ENCODE measurements around the gene RPS8. TPM values are rescaled to one million over a fixed set of nuclear protein-coding genes. Genes with fewer than 3 reads are reported as not detected.
A peak's percentile ranks its signal among the peaks of the same experiment; 100 is the strongest.
"Not testable (repeated sequence)": the region's sequence is repeated elsewhere in the genome, so short reads cannot be mapped to it uniquely, and the experiment has no call there.

Gene RPS8
- total and polyA plus RNA-seq, 5 donors from 2014 or later = 805 to 1,739 (median 1,169) TPM

- peaks cover 88% of the 10 kb centered on the region for H3K4me1 ChIP-seq (ENCODE audit: control insufficient read depth, insufficient read depth, low read length, poor library complexity, severe bottlenecking)
- ATAC-seq (ENCODE audit: low read depth in 2 of 2) (peak in 1 of 2 donors; percentile 0), DNase-seq (peak in 1 of 3 donors; percentile 27)
- peaks cover 36% of the 10 kb centered on the region for H3K36me3 Mint-ChIP-seq
- peaks cover 50% of the 10 kb centered on the region for H3K36me3 ChIP-seq (ENCODE audit: control insufficient read depth, insufficient read depth, low read length)
- H3K4me1 Mint-ChIP-seq = peaks cover 9 to 92% (median 43%) of the 10 kb centered on the region in 4 donors
- H3K27ac Mint-ChIP-seq = peak within 1 kb of the TSS; percentile 99 to 100 (median 99)
- peaks cover 7% of the 10 kb centered on the region for H3K27me3 Mint-ChIP-seq
- peak within 1 kb of the TSS; percentile 73 to 95 (median 90) for H3K4me3 Mint-ChIP-seq
- peak within 1 kb of the TSS; percentile 53 for H3K4me3 ChIP-seq (ENCODE audit: low read depth, low read length)
- H3K27ac ChIP-seq (ENCODE audit: insufficient read depth, low read length, poor library complexity, severe bottlenecking) = peak within 1 kb of the TSS; percentile 97
- no peaks in the 10 kb centered on the region for H3K27me3 ChIP-seq (ENCODE audit: control insufficient read depth, insufficient read depth, low read length)
- no peaks in the 10 kb centered on the region for H3K9me3 ChIP-seq (ENCODE audit: control insufficient read depth in 2 of 2, low read length in 2 of 2)
- no peaks in the 10 kb centered on the region for H3K9me3 Mint-ChIP-seq
Measured at GRCh38 chr1:44806704-44807363, 31.5 kb downstream of the RPS8 start, which contains the start of gene DYNLT4. Gene DYNLT4, minus strand, starts transcription at chr1:44807351. Its CDS starts 683 bp downstream, at chr1:44806668.

- no peaks in the 10 kb centered on the region for H3K9me3 Mint-ChIP-seq
- H3K27ac Mint-ChIP-seq = peak overlapping the region; percentile 99 to 100 (median 99)
- no peaks in the 10 kb centered on the region for H3K9me3 ChIP-seq (ENCODE audit: control insufficient read depth in 2 of 2, low read length in 2 of 2)
- peaks cover 6 to 92% (median 43%) of the 10 kb centered on the region in 4 donors for H3K4me1 Mint-ChIP-seq
- H3K27me3 Mint-ChIP-seq = peaks cover 7% of the 10 kb centered on the region
- H3K36me3 Mint-ChIP-seq = peaks cover 31% of the 10 kb centered on the region
- peaks cover 86% of the 10 kb centered on the region for H3K4me1 ChIP-seq (ENCODE audit: control insufficient read depth, insufficient read depth, low read length, poor library complexity, severe bottlenecking)
- peak overlapping the region; percentile 97 for H3K27ac ChIP-seq (ENCODE audit: insufficient read depth, low read length, poor library complexity, severe bottlenecking)
- ATAC-seq (ENCODE audit: low read depth in 2 of 2) (peak; percentile 59 to 64), DNase-seq (peak; percentile 85 to 98 (median 88))
- H3K4me3 Mint-ChIP-seq = peak overlapping the region; percentile 73 to 95 (median 90)
- H3K36me3 ChIP-seq (ENCODE audit: control insufficient read depth, insufficient read depth, low read length) = peaks cover 44% of the 10 kb centered on the region
- no peaks in the 10 kb centered on the region for H3K27me3 ChIP-seq (ENCODE audit: control insufficient read depth, insufficient read depth, low read length)
- peak overlapping the region; percentile 53 for H3K4me3 ChIP-seq (ENCODE audit: low read depth, low read length)
Measured at GRCh38 chr1:44807364-44808062, 32.2 kb downstream of the RPS8 start.

- Mint-ChIP-seq H3K27me3 (peaks cover 7% of the 10 kb centered on the region), H3K4me3 (peak within 1 kb of the TSS; percentile 85 to 95 (median 90)), H3K27ac (peak within 1 kb of the TSS; percentile 99 to 100 (median 99)), H3K4me1 (peaks cover 6 to 88% (median 38%) of the 10 kb centered on the region in 4 donors), H3K36me3 (peaks cover 24% of the 10 kb centered on the region), H3K9me3 (no peaks in the 10 kb centered on the region)
- H3K36me3 ChIP-seq (ENCODE audit: control insufficient read depth, insufficient read depth, low read length) = peaks cover 36% of the 10 kb centered on the region
- ATAC-seq (ENCODE audit: low read depth in 2 of 2) (no peak), DNase-seq (peak; percentile 21 to 60 (median 45))
- H3K9me3 ChIP-seq (ENCODE audit: control insufficient read depth in 2 of 2, low read length in 2 of 2) = no peaks in the 10 kb centered on the region
- H3K27me3 ChIP-seq (ENCODE audit: control insufficient read depth, insufficient read depth, low read length) = no peaks in the 10 kb centered on the region
- H3K4me3 ChIP-seq (ENCODE audit: low read depth, low read length) = peak within 1 kb of the TSS; percentile 53
- peak within 1 kb of the TSS; percentile 97 for H3K27ac ChIP-seq (ENCODE audit: insufficient read depth, low read length, poor library complexity, severe bottlenecking)
- H3K4me1 ChIP-seq (ENCODE audit: control insufficient read depth, insufficient read depth, low read length, poor library complexity, severe bottlenecking) = peaks cover 86% of the 10 kb centered on the region
Measured at GRCh38 chr1:44808063-44808937, 33.0 kb downstream of the RPS8 start, which contains the start of gene BTBD19. Gene BTBD19, plus strand, starts transcription at chr1:44808523. Its CDS starts 298 bp downstream, at chr1:44808821.

- Mint-ChIP-seq H3K9me3 (peaks cover 0 to 1% (median 0%) of the 10 kb centered on the region in 7 donors), H3K27ac (peak overlapping the region; percentile 99 to 100 (median 99)), H3K27me3 (peaks cover 7% of the 10 kb centered on the region), H3K4me3 (peak overlapping the region; percentile 85 to 95 (median 90)), H3K4me1 (peaks cover 6 to 86% (median 40%) of the 10 kb centered on the region in 4 donors), H3K36me3 (peaks cover 18% of the 10 kb centered on the region)
- Histone ChIP-seq H3K27me3 (ENCODE audit: control insufficient read depth, insufficient read depth, low read length) (no peaks in the 10 kb centered on the region), H3K36me3 (ENCODE audit: control insufficient read depth, insufficient read depth, low read length) (peaks cover 27% of the 10 kb centered on the region), H3K9me3 (ENCODE audit: control insufficient read depth in 2 of 2, low read length in 2 of 2) (no peaks in the 10 kb centered on the region), H3K4me3 (ENCODE audit: low read depth, low read length) (peak overlapping the region; percentile 38), H3K27ac (ENCODE audit: insufficient read depth, low read length, poor library complexity, severe bottlenecking) (peak overlapping the region; percentile 97), H3K4me1 (ENCODE audit: control insufficient read depth, insufficient read depth, low read length, poor library complexity, severe bottlenecking) (peaks cover 85% of the 10 kb centered on the region)
- DNase-seq (peak; percentile 82 to 98 (median 91)), ATAC-seq (ENCODE audit: low read depth in 2 of 2) (peak; percentile 72 to 76)
Measured at GRCh38 chr1:44808938-44809917, 33.9 kb downstream of the RPS8 start.

- H3K9me3 Mint-ChIP-seq = peaks cover 0 to 2% (median 0%) of the 10 kb centered on the region in 7 donors
- peak overlapping the region; percentile 80 to 95 (median 87) for H3K4me3 Mint-ChIP-seq
- peaks cover 19% of the 10 kb centered on the region for H3K36me3 ChIP-seq (ENCODE audit: control insufficient read depth, insufficient read depth, low read length)
- peak overlapping the region; percentile 99 to 100 (median 99) for H3K27ac Mint-ChIP-seq
- peak overlapping the region; percentile 97 for H3K27ac ChIP-seq (ENCODE audit: insufficient read depth, low read length, poor library complexity, severe bottlenecking)
- no peaks in the 10 kb centered on the region for H3K9me3 ChIP-seq (ENCODE audit: control insufficient read depth in 2 of 2, low read length in 2 of 2)
- H3K27me3 Mint-ChIP-seq = peaks cover 7% of the 10 kb centered on the region
- DNase-seq = peak in 2 of 3 donors; percentile 21 to 43
- peaks cover 84% of the 10 kb centered on the region for H3K4me1 ChIP-seq (ENCODE audit: control insufficient read depth, insufficient read depth, low read length, poor library complexity, severe bottlenecking)
- peaks cover 6 to 85% (median 46%) of the 10 kb centered on the region in 4 donors for H3K4me1 Mint-ChIP-seq
- H3K27me3 ChIP-seq (ENCODE audit: control insufficient read depth, insufficient read depth, low read length) = no peaks in the 10 kb centered on the region
- H3K4me3 ChIP-seq (ENCODE audit: low read depth, low read length) = peak overlapping the region; percentile 48
- no peak for ATAC-seq (ENCODE audit: low read depth in 2 of 2)
- H3K36me3 Mint-ChIP-seq = peaks cover 16% of the 10 kb centered on the region
Measured at GRCh38 chr1:44810101-44810761, 34.9 kb downstream of the RPS8 start.

- H3K27me3 ChIP-seq (ENCODE audit: control insufficient read depth, insufficient read depth, low read length); H3K27me3 Mint-ChIP-seq; ATAC-seq (ENCODE audit: low read depth in 2 of 2); H3K9me3 Mint-ChIP-seq; H3K9me3 ChIP-seq (ENCODE audit: control insufficient read depth in 2 of 2, low read length in 2 of 2): not testable (repeated sequence)
- Mint-ChIP-seq H3K4me1 (peaks cover 6 to 85% (median 49%) of the 10 kb centered on the region in 4 donors), H3K4me3 (peak overlapping the region; percentile 66 to 95 (median 74)), H3K36me3 (peaks cover 14% of the 10 kb centered on the region), H3K27ac (peak overlapping the region; percentile 99 to 100 (median 99))
- peak overlapping the region; percentile 97 for H3K27ac ChIP-seq (ENCODE audit: insufficient read depth, low read length, poor library complexity, severe bottlenecking)
- peaks cover 84% of the 10 kb centered on the region for H3K4me1 ChIP-seq (ENCODE audit: control insufficient read depth, insufficient read depth, low read length, poor library complexity, severe bottlenecking)
- DNase-seq = peak in 1 of 3 donors; percentile 11
- H3K36me3 ChIP-seq (ENCODE audit: control insufficient read depth, insufficient read depth, low read length) = peaks cover 14% of the 10 kb centered on the region
- peak overlapping the region; percentile 48 for H3K4me3 ChIP-seq (ENCODE audit: low read depth, low read length)
Measured at GRCh38 chr1:44810762-44811105, 35.4 kb downstream of the RPS8 start.

All from CD4-positive, CD25-positive, alpha-beta regulatory T cell (primary cell).